CD4-positive, alpha-beta T cell (primary cell): ENCODE measurements around the gene LONRF3. TPM values are rescaled to one million over a fixed set of nuclear protein-coding genes. Genes with fewer than 3 reads are reported as not detected.

Experiments used
- ATAC-seq: fragments of 200-7000 bp; cut with Tn5 transposase; one replicate; pipeline ENCODE4 v1.10.0; 2022; ENCODE audit warnings: mild to moderate bottlenecking; ENCODE audit not compliant: poor library complexity
- CTCF ChIA-PET: fragments of 350-600 bp; sonication (Branson Sonifier 250); formaldehyde crosslinking; loops from one replicate; lab custom pipeline; 2021; ENCODE audit warnings: antibody characterized with exemption, inconsistent platforms; lab: Charles Lee
- POLR2A ChIA-PET: fragments of 350-600 bp; sonication (Branson Sonifier 250); formaldehyde crosslinking; loops from one replicate; lab custom pipeline; 2021; ENCODE audit warnings: antibody characterized with exemption, inconsistent platforms; lab: Charles Lee
- DNase-seq, 14 experiments: peaks; one replicate each; pipeline ENCODE4 v3.0.0-alpha.2; 2013 to 2020; ENCODE audit warnings: mixed read lengths in 2 of 14
- H3K27ac ChIP-seq, 2 donors: one replicate each; pipeline versions ENCODE4 v1.5.1 to v1.7.0; 2013; ENCODE audit warnings: low read length in 2 of 2, low read depth in 1 of 2, mild to moderate bottlenecking in 1 of 2
- H3K27me3 ChIP-seq, 2 experiments: 1 replicate in 1 of 2; 2 replicates in 1 of 2; pipeline versions ENCODE4 v1.6.1 to v1.7.0; 2013; ENCODE audit warnings: low read length in 2 of 2, control low read depth in 1 of 2, mild to moderate bottlenecking in 1 of 2, moderate library complexity in 1 of 2; ENCODE audit not compliant: insufficient read depth in 2 of 2, control insufficient read depth in 1 of 2
- H3K36me3 ChIP-seq: one replicate; pipeline ENCODE4 v1.6.1; 2013; ENCODE audit warnings: low read length, control low read depth; ENCODE audit not compliant: insufficient read depth
- H3K4me1 ChIP-seq: one replicate; pipeline ENCODE4 v1.6.1; 2013; ENCODE audit warnings: low read length, control low read depth; ENCODE audit not compliant: insufficient read depth
- H3K4me3 ChIP-seq: one replicate; pipeline ENCODE4 v1.5.1; 2013; ENCODE audit warnings: mild to moderate bottlenecking, low read length, moderate library complexity
- H3K9me3 ChIP-seq, 2 experiments: 1 replicate in 1 of 2; 2 replicates in 1 of 2; pipeline versions ENCODE4 v1.6.1 to v1.7.0; 2013; ENCODE audit warnings: low read length in 2 of 2, mild to moderate bottlenecking in 2 of 2, control low read depth in 1 of 2, moderate library complexity in 1 of 2; ENCODE audit not compliant: control insufficient read depth in 1 of 2, insufficient read depth in 1 of 2
- H3K27ac Mint-ChIP-seq: one replicate; pipeline ENCODE4 v1.8.0; 2020; ENCODE audit warnings: mixed read lengths
- H3K27me3 Mint-ChIP-seq: one replicate; pipeline ENCODE4 v1.8.0; 2021; ENCODE audit warnings: mixed read lengths
- H3K36me3 Mint-ChIP-seq: one replicate; pipeline ENCODE4 v1.8.0; 2021; ENCODE audit warnings: low read depth, mixed read lengths
- H3K4me1 Mint-ChIP-seq: one replicate; pipeline ENCODE4 v1.8.0; 2021; ENCODE audit warnings: low read depth, mixed read lengths
- H3K4me3 Mint-ChIP-seq: one replicate; pipeline ENCODE4 v1.8.0; 2020; ENCODE audit warnings: mild to moderate bottlenecking, mixed read lengths
- H3K9me3 Mint-ChIP-seq: one replicate; pipeline ENCODE4 v1.8.0; 2020; ENCODE audit warnings: mixed read lengths
- CTCF ChIP-seq: fragments of 200-600 bp; IDR thresholded peaks from one replicate; pipeline ENCODE4 v1.8.0; 2022; ENCODE audit warnings: antibody characterized with exemption, mild to moderate bottlenecking
- intact Hi-C, 2 experiments: fragments of 100-400 bp; cut with DNase I in 1 of 2; cut with micrococcal nuclease in 1 of 2; formaldehyde crosslinking; loops; one replicate each; pipeline versions ENCODE4 v1.15.1 to v1.9.0; 2023 to 2025; cut with DNase I, micrococcal nuclease
- total RNA-seq, 174 experiments: library from RNA in 2 of 174; stranded (reverse) in 2 of 174; gene quantifications; one replicate each; pipeline ENCODE4 v1.2.3 and lab custom pipeline; 2021 to 2026

LONRF3 gene
- total RNA-seq, 2 experiments from 2014 or later: 4.9 to 5.5 TPM

GRCh38 chrX:118971552-118971951, 2.9 kb upstream of the LONRF3 start:
- Histone ChIP-seq H3K27me3 (peaks cover 3 to 6% of the 10 kb centered on the region in 2 experiments), H3K9me3 (no peaks in the 10 kb centered on the region), H3K27ac (no peak overlapping the region), H3K36me3 (no peaks in the 10 kb centered on the region), H3K4me3 (no peak overlapping the region), H3K4me1 (peaks cover 24% of the 10 kb centered on the region)
- H3K4me1 Mint-ChIP-seq: peaks cover 22% of the 10 kb centered on the region
- ChIA-PET POLR2A (no interaction called here), CTCF (no interaction called here)
- peaks cover 5% of the 10 kb centered on the region for H3K36me3 Mint-ChIP-seq
- intact Hi-C loops: loop anchor here in 1 of 2 experiments (5.0 to 10.0 kb wide), 2 partner anchors 36 to 263 kb away; partner anchors contain the start of gene PGRMC1
- TF ChIP-seq CTCF: no peak
- peaks cover 38% of the 10 kb centered on the region for H3K27me3 Mint-ChIP-seq
- no peak overlapping the region for H3K27ac Mint-ChIP-seq
- ATAC-seq (no peak), DNase-seq (no peak)
- no peaks in the 10 kb centered on the region for H3K9me3 Mint-ChIP-seq
- H3K4me3 Mint-ChIP-seq: no peak overlapping the region

GRCh38 chrX:118973389-118974087, 880 bp upstream of the LONRF3 start:
- ChIA-PET CTCF (no interaction called here), POLR2A (no interaction called here)
- peak in 3 of 14 experiments; percentile 9 to 36 (median 31) for DNase-seq
- Mint-ChIP-seq H3K36me3 (peaks cover 5% of the 10 kb centered on the region), H3K4me1 (peaks cover 33% of the 10 kb centered on the region), H3K4me3 (peak overlapping the region; percentile 93), H3K27me3 (peaks cover 38% of the 10 kb centered on the region), H3K9me3 (no peaks in the 10 kb centered on the region), H3K27ac (peak overlapping the region; percentile 89)
- no peak overlapping the region for H3K27ac ChIP-seq
- H3K36me3 ChIP-seq: no peaks in the 10 kb centered on the region
- no peak for TF ChIP-seq CTCF
- H3K4me3 ChIP-seq: peak overlapping the region; percentile 68
- H3K9me3 ChIP-seq: no peaks in the 10 kb centered on the region
- intact Hi-C loops: loop anchor here in 1 of 2 experiments (5.0 to 10.0 kb wide), 2 partner anchors 34 to 261 kb away; partner anchors contain the start of gene PGRMC1
- H3K4me1 ChIP-seq: peaks cover 34% of the 10 kb centered on the region
- no peak for ATAC-seq
- peaks cover 3 to 6% of the 10 kb centered on the region in 2 experiments for H3K27me3 ChIP-seq

- intact Hi-C loops: loop anchor here in 1 of 2 experiments (5.0 to 10.0 kb wide), 2 partner anchors 32 to 260 kb away; partner anchors contain the start of gene PGRMC1
- H3K27ac Mint-ChIP-seq: peak overlapping the region; percentile 89
- peak; percentile 22 to 83 (median 46) for DNase-seq
- Histone ChIP-seq H3K4me3 (peak overlapping the region; percentile 68), H3K27ac (peak overlapping the region; percentile 59 to 68), H3K36me3 (no peaks in the 10 kb centered on the region), H3K27me3 (peaks cover 3 to 6% of the 10 kb centered on the region in 2 experiments), H3K4me1 (peaks cover 34% of the 10 kb centered on the region), H3K9me3 (no peaks in the 10 kb centered on the region)
- H3K9me3 Mint-ChIP-seq: no peaks in the 10 kb centered on the region
- CTCF ChIA-PET: no interaction called here
- peaks cover 5% of the 10 kb centered on the region for H3K36me3 Mint-ChIP-seq
- peak overlapping the region; percentile 93 for H3K4me3 Mint-ChIP-seq
- POLR2A ChIA-PET: interaction anchor here (1.2 to 3.0 kb wide), 4 partner anchors 10 to 30 kb away, joined by 4 to 21 read pairs (median 8); no protein-coding TSS in a partner anchor
- TF ChIP-seq CTCF: no peak
- ATAC-seq: peak; percentile 62
- peaks cover 33% of the 10 kb centered on the region for H3K4me1 Mint-ChIP-seq
- H3K27me3 Mint-ChIP-seq: peaks cover 33% of the 10 kb centered on the region
Observed at GRCh38 chrX:118974908-118975671, 672 bp downstream of the LONRF3 start.
